SK-N-SH (cell line): ENCODE data around the gene RBBP4.
"Not testable (repeated sequence)": the region's sequence is repeated elsewhere in the genome, so short reads cannot be mapped to it uniquely, and the experiment has no call there.

Experiments used
- FOXJ3 ChIP-seq: sonication (generic); formaldehyde crosslinking; IDR thresholded peaks from 2 replicates; pipeline ENCODE4 v1.5.1; 2020; ENCODE audit warnings: mild to moderate bottlenecking, missing genetic modification reagents
- NFIC ChIP-seq: IDR thresholded peaks from 2 replicates; pipeline ENCODE4 v1.4.0; 2012; ENCODE audit warnings: borderline replicate concordance
- POLR2AphosphoS5 ChIP-seq: IDR thresholded peaks from 2 replicates; pipeline ENCODE4 v1.6.1; 2012; ENCODE audit warnings: low read depth, low read length

- TF ChIP-seq NFIC; POLR2AphosphoS5; FOXJ3 (CRISPR knock-in tag): not testable (repeated sequence)
These were observed 46.0 kb downstream of the RBBP4 start for GRCh38 chr1:32696996-32697395.
